Psoas muscle (tissue), 8 donors: ENCODE data around the gene ODC1. TPM values are rescaled to one million over a fixed set of nuclear protein-coding genes. Genes with fewer than 3 reads are reported as not detected.

ENCODE experiments used
- ATAC-seq, 4 donors: fragments of 200-7000 bp; cut with Tn5 transposase; one replicate each; pipeline ENCODE4 v1.9.1; 2020; ENCODE audit warnings: moderate library complexity in 3 of 4, mild to moderate bottlenecking in 2 of 4
- DNase-seq, 2 donors: peaks; one replicate each; pipeline ENCODE4 v3.0.0-alpha.2; 2020
- H3K27ac ChIP-seq: fragments of 200-600 bp; one replicate; pipeline ENCODE4 v1.8.0; 2022
- H3K27me3 ChIP-seq, 3 donors: fragments of 200-600 bp in 1 of 3; one replicate each; pipeline versions ENCODE4 v1.6.1 to v1.8.0; 2013 to 2022; ENCODE audit warnings: low read length in 2 of 3, mild to moderate bottlenecking in 2 of 3, moderate library complexity in 1 of 3; ENCODE audit not compliant: insufficient read depth in 3 of 3
- H3K36me3 ChIP-seq, 2 donors: fragments of 200-600 bp in 1 of 2; one replicate each; pipeline versions ENCODE4 v1.6.1 to v1.8.0; 2013 to 2022; ENCODE audit warnings: low read depth in 1 of 2, mild to moderate bottlenecking in 1 of 2, moderate library complexity in 1 of 2; ENCODE audit not compliant: insufficient read depth in 1 of 2
- H3K4me1 ChIP-seq: fragments of 200-600 bp; one replicate; pipeline ENCODE4 v1.8.0; 2022
- H3K4me3 ChIP-seq: fragments of 200-600 bp; one replicate; pipeline ENCODE4 v1.8.0; 2022; ENCODE audit warnings: mild to moderate bottlenecking
- H3K9me3 ChIP-seq: fragments of 200-600 bp; one replicate; pipeline ENCODE4 v1.8.0; 2022
- WGBS, 3 donors: extraction: QIAGEN DNeasy Blood & Tissue Kit; methylation state at CpG; one replicate each; pipeline versions ENCODE4 v1.1.6 to v1.1.7; 2013; 5-methylcytosine and 5-hydroxymethylcytosine counted together
- intact Hi-C, 2 donors: fragments of 100-400 bp; cut with DNase I; formaldehyde crosslinking; loops; one replicate each; pipeline versions ENCODE4 v1.11.0 to v1.14.2; 2022
- polyA plus RNA-seq, 3 donors: library from polyadenylated mRNA; stranded (reverse); fragments of 200-250 nt; gene quantifications; one replicate each; pipeline ENCODE4 v1.2.3, GENCODE V29; 2013
- total RNA-seq, 4 donors: library from RNA; stranded (reverse); fragmentation: NEBNext Ultra II Directional in 2 of 4; extraction: Animal tissue kit (Norgen Biotek cat#: 25700) in 2 of 4; gene quantifications; one replicate each; pipeline versions ENCODE4 v1.2.1 to v1.2.4, GENCODE V29; 2021 to 2023
- TF ChIP-seq, protein P1 (sequence below): fragments of 200-600 bp; IDR thresholded peaks from one replicate; pipeline ENCODE4 v1.8.0; 2022; ENCODE audit warnings: antibody characterized with exemption
- donor health status: healthy with polysubstance abuse.
- donor health status: DM: no; HTN: no; CAD: no; lungs with moderate emphysema.
- donor health status: Bipolar disorder and iron deficiency.
- donor health status: healthy.
- donor health status: DM: yes; HTN: yes; CAD: no.
- donor health status: DM: no; HTN: no; CAD: no.
- donor health status: DM: no; HTN: no; CAD: no.
- donor health status: DM: yes; HTN: yes; CAD: no.

The ODC1 gene
- total and polyA plus RNA-seq, 7 donors: 56.8 to 226 (median 106) TPM

- DNase-seq (no peak), ATAC-seq (no peak)
- Histone ChIP-seq H3K4me3 (no peak overlapping the region), H3K4me1 (peaks cover 24% of the 10 kb centered on the region), H3K9me3 (no peaks in the 10 kb centered on the region), H3K27me3 (no peaks in the 10 kb centered on the region), H3K27ac (no peak overlapping the region), H3K36me3 (no peaks in the 10 kb centered on the region)
- intact Hi-C loops: loop anchor here (5.0 to 10.0 kb wide), 2 partner anchors 202 to 204 kb away; no protein-coding TSS in a partner anchor
- TF ChIP-seq, protein P1, sequence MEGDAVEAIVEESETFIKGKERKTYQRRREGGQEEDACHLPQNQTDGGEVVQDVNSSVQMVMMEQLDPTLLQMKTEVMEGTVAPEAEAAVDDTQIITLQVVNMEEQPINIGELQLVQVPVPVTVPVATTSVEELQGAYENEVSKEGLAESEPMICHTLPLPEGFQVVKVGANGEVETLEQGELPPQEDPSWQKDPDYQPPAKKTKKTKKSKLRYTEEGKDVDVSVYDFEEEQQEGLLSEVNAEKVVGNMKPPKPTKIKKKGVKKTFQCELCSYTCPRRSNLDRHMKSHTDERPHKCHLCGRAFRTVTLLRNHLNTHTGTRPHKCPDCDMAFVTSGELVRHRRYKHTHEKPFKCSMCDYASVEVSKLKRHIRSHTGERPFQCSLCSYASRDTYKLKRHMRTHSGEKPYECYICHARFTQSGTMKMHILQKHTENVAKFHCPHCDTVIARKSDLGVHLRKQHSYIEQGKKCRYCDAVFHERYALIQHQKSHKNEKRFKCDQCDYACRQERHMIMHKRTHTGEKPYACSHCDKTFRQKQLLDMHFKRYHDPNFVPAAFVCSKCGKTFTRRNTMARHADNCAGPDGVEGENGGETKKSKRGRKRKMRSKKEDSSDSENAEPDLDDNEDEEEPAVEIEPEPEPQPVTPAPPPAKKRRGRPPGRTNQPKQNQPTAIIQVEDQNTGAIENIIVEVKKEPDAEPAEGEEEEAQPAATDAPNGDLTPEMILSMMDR: no peak
- WGBS, 3 donors: 85 to 92% (median 86%) methylated on average over 17 of the region's 17 CpGs
These were observed 5.1 kb upstream of the ODC1 start for GRCh38 chr2:10452956-10453904.

GRCh38 chr2:10452312-10452711, 4.2 kb upstream of the ODC1 start:
- 76 to 79% (median 76%) methylated on average over 3 of the region's 3 CpGs for WGBS, 3 donors
- no peak for ATAC-seq
- Histone ChIP-seq H3K27ac (no peak overlapping the region), H3K9me3 (no peaks in the 10 kb centered on the region), H3K27me3 (no peaks in the 10 kb centered on the region), H3K4me1 (peaks cover 16% of the 10 kb centered on the region), H3K4me3 (no peak overlapping the region), H3K36me3 (no peaks in the 10 kb centered on the region)
- intact Hi-C loops: loop anchor here (5.0 to 10.0 kb wide), 2 partner anchors 202 to 205 kb away; no protein-coding TSS in a partner anchor
- TF ChIP-seq, protein P1: no peak
- no peak for DNase-seq

DNA sequence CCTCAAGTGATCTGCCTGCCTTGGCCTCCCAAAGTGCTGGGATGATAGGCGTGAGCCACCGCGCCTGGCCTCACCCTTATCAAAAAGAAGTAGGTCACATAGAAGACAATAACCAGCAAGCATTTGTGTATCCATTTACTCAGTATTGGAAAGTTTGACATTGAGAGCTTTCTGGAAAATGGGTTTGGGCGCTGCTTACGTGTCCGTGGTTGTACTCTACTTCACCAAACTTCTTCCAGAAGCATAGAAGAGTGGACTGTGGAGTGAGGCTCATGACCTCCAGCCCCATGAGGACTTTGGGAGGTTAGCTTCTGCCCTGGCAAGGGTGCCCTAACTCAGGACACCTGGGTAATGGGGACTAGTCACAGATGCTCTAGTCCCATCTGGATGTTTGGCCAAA, 3.7 kb upstream of the ODC1 start:
- ATAC-seq (no peak), DNase-seq (no peak)
- H3K36me3 ChIP-seq: no peaks in the 10 kb centered on the region
- H3K27me3 ChIP-seq: no peaks in the 10 kb centered on the region
- peaks cover 16% of the 10 kb centered on the region for H3K4me1 ChIP-seq
- no peaks in the 10 kb centered on the region for H3K9me3 ChIP-seq
- H3K27ac ChIP-seq: no peak overlapping the region
- 87 to 98% (median 89%) methylated on average over 6 of the region's 6 CpGs for WGBS, 3 donors
- no peak overlapping the region for H3K4me3 ChIP-seq
- TF ChIP-seq, protein P1: no peak
- intact Hi-C loops: loop anchor here (5.0 to 10.0 kb wide), 2 partner anchors 203 to 205 kb away; no protein-coding TSS in a partner anchor

DNA sequence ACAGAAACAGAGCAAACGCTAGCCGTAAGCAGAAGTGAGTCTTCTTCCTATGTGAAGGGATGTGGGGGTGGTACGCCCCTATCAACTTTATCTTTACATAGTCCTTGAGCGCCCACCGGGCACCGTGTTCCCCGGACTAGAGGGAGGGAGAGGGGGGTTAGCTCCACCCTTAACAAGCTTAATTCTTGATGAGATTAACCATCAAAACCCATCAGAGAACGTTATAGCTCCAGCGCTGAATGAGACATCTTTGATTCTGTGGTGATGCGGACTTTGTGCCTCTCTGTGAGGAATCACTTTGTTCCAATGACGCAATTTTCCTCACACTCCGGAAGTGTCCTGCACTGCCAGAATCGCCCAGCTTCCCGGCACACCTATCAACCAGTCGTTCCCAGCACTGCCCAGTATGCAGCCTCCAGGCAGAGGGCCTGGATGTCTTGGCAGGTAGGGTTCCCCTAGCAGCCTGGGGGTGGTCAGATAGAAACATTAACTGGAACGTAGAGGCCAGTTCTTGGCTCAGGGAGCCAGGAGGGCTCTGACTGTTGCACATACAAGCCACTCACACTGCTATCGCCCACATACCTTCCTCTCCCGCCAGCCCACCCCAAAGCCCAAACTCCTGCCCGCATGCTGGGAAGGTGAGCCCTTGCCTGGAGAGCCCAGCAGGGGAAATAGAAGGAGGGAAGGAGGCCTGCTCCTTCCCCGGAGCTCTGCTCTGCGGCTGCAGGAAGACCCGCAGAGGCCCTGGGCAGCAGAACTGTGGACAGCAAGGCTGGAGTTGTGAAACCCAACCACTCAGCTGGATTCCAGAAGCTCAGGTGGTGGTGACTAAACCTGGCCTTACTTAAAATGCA, 1.9 kb upstream of the ODC1 start:
- no peaks in the 10 kb centered on the region for H3K36me3 ChIP-seq
- peaks cover 22% of the 10 kb centered on the region for H3K4me1 ChIP-seq
- no peak for DNase-seq
- ATAC-seq: no peak
- WGBS, 3 donors: 77 to 87% (median 80%) methylated on average over 22 of the region's 22 CpGs
- H3K27me3 ChIP-seq: no peaks in the 10 kb centered on the region
- TF ChIP-seq, protein P1: no peak
- no peaks in the 10 kb centered on the region for H3K9me3 ChIP-seq
- intact Hi-C loops: loop anchor here (5.0 to 10.0 kb wide), 3 partner anchors 205 to 1025 kb away; partner anchors contain the start of genes CPSF3 (in 1 of the 2) and ITGB1BP1 (in 1 of the 2)
- H3K4me3 ChIP-seq: no peak overlapping the region
- H3K27ac ChIP-seq: no peak overlapping the region
